BJ (cell line): ENCODE data around the gene APBB2. TPM values are rescaled to one million over a fixed set of nuclear protein-coding genes. Genes with fewer than 3 reads are reported as not detected.

Source experiments
- CTCF ChIA-PET: fragments of 350-600 bp; formaldehyde crosslinking; extraction: SDS; loops from one replicate; lab custom pipeline; 2021; ENCODE audit warnings: antibody characterized with exemption, inconsistent platforms; lab: Yijun Ruan, JAX
- POLR2A ChIA-PET: fragments of 300-600 bp; sonication (Branson Sonifier 250); formaldehyde crosslinking; extraction: SDS; loops from one replicate; lab custom pipeline; 2021; ENCODE audit warnings: antibody characterized with exemption; lab: Charles Lee
- DNase-seq: peaks from one replicate; pipeline ENCODE4 v3.0.0-alpha.2; 2011; ENCODE audit warnings: low read depth
- H3K27me3 ChIP-seq: 2 replicates; pipeline ENCODE4 v1.6.0; 2011; ENCODE audit warnings: low read length; ENCODE audit not compliant: control insufficient read depth, insufficient read depth
- H3K36me3 ChIP-seq: 2 replicates; pipeline ENCODE4 v1.5.1; 2011; ENCODE audit warnings: low read length; ENCODE audit not compliant: control insufficient read depth, insufficient read depth
- H3K4me3 ChIP-seq: 2 replicates; pipeline ENCODE4 v1.5.1; 2011; ENCODE audit warnings: low read depth, mild to moderate bottlenecking, control low read depth, low read length
- polyA plus RNA-seq: library from polyadenylated mRNA; depleted of rRNA; stranded (reverse); fragments of >200 nt; gene quantifications from 2 replicates; pipeline ENCODE4 v1.2.3, GENCODE V29; 2011
- TF ChIP-seq, protein P1 (sequence below): IDR thresholded peaks from 2 replicates; pipeline ENCODE4 v1.5.1; 2011; ENCODE audit warnings: low read depth, mild to moderate bottlenecking, control low read depth, inconsistent platforms, low read length, moderate library complexity; ENCODE audit not compliant: insufficient read depth

The APBB2 gene
- polyA plus RNA-seq, 1 experiment: 50.3 TPM

DNA sequence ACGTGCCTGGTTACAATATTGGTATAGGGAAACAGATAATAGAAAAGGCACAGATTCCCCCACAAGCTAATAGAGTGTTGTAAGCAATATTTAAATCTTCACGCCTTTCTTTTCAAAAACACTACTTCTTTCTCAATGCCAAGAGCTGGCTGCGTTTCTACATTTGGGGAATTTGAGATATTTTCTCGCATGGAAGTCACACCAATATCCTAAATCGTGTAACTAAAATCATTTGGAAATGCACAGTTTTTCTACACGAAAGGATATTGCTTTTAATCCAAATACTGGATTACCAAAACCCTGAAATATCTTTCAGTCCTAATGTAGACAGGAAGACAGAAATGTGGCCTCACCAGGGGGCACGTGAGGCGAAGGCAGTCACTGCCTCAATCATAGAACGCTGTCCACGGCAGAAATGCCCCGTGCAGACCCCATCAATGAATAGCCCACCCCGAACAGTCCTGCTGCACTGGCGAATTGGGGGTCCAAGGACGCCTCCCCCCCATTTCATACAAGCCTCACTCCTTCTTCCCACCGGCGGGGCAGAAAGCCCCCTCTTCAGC is 358.0 kb downstream of the APBB2 start:
- no peak for DNase-seq
- H3K4me3 ChIP-seq: no peak overlapping the region
- TF ChIP-seq, protein P1, sequence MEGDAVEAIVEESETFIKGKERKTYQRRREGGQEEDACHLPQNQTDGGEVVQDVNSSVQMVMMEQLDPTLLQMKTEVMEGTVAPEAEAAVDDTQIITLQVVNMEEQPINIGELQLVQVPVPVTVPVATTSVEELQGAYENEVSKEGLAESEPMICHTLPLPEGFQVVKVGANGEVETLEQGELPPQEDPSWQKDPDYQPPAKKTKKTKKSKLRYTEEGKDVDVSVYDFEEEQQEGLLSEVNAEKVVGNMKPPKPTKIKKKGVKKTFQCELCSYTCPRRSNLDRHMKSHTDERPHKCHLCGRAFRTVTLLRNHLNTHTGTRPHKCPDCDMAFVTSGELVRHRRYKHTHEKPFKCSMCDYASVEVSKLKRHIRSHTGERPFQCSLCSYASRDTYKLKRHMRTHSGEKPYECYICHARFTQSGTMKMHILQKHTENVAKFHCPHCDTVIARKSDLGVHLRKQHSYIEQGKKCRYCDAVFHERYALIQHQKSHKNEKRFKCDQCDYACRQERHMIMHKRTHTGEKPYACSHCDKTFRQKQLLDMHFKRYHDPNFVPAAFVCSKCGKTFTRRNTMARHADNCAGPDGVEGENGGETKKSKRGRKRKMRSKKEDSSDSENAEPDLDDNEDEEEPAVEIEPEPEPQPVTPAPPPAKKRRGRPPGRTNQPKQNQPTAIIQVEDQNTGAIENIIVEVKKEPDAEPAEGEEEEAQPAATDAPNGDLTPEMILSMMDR: no peak
- POLR2A ChIA-PET: no interaction called here
- CTCF ChIA-PET: no interaction called here
- H3K36me3 ChIP-seq: no peaks in the 10 kb centered on the region
- no peaks in the 10 kb centered on the region for H3K27me3 ChIP-seq

DNA sequence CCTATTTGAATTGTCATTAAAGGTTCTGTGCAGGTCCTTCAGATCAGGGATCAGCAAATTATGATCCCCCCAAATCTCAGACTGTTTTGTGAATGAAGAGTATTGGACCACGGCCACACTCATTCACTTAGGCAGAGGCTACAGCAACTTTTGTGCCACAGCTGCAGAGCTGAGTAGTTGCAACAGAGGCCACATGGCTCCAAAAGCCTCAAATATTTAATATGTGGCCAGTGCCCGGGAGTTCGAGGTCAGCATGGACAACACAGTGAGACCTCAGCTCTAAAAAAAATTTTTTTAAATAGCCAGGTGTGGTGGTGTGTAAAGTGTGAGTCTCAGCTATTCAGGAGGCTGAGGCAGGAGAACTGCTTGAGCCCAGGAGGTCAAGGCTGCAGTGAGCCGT is 363.8 kb downstream of the APBB2 start:
- TF ChIP-seq, protein P1: no peak
- no peak overlapping the region for H3K4me3 ChIP-seq
- no peak for DNase-seq
- CTCF ChIA-PET: interaction anchor here (2.2 kb wide), 1 partner anchor 10 kb away, joined by 7 read pairs; no protein-coding TSS in a partner anchor
- POLR2A ChIA-PET: no interaction called here
- 0 out of 2 replicates have a peak, but pooled peaks cover 2% of the 10 kb centered on the region for H3K36me3 ChIP-seq
- H3K27me3 ChIP-seq: no peaks in the 10 kb centered on the region

DNA sequence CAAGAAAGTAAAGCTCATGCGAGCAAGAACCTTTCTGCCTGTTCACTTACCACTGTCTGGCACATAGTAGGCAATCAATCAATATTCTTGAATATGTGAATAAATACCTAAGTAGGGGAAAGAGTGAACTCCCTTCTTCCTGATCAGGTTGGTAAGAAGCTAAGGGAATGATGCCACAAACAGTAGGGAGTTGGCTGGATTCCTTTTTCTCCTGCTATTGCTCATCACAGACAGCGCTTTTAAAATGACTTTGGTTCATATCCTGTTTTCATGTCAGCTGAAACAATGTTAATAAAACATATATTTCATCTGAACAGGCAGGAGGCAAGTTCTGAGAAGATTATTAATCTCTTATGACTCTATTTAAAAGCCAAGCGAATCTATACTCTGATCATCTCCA is 365.4 kb downstream of the APBB2 start:
- POLR2A ChIA-PET: no interaction called here
- TF ChIP-seq, protein P1: no peak
- CTCF ChIA-PET: interaction anchor here (0.7 to 2.2 kb wide), 5 partner anchors 8 to 76 kb away, joined by 3 to 7 read pairs (median 4); no protein-coding TSS in a partner anchor

DNA sequence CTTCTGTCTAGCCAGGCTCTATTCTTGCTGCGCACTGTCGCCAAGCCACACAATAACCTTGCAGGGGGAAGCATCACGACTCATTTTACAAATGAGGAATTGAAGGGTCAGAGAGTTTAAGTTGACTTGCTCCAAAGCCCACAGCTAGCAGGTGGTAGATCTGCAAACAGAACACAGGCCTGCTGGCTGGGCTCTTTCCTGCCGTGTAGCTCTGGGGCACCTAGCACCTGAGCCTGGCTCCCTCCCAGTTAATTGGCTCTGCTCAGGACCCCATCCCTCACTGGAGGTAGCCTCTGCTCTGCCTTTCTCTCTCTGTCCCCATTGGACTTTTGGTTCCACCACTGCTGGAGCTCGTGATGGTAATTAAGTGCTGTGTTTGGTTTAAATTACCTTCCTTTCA is 366.1 kb downstream of the APBB2 start:
- POLR2A ChIA-PET: interaction anchor here (0.6 kb wide), 1 partner anchor 18 kb away, joined by 3 read pairs; no protein-coding TSS in a partner anchor
- peaks cover 3% of the 10 kb centered on the region; the same call in 1 of the 2 replicates for H3K36me3 ChIP-seq
- DNase-seq: no peak
- CTCF ChIA-PET: interaction anchor here (1.1 to 1.4 kb wide), 2 partner anchors 77 to 78 kb away, joined by 3 to 4 read pairs; no protein-coding TSS in a partner anchor
- TF ChIP-seq, protein P1: no peak
- no peak overlapping the region for H3K4me3 ChIP-seq
- H3K27me3 ChIP-seq: no peaks in the 10 kb centered on the region

More for the DNA sequence above, 365.4 kb downstream of the APBB2 start:
- Histone ChIP-seq H3K36me3 (peaks cover 3% of the 10 kb centered on the region; the same call in 1 of the 2 replicates), H3K27me3 (no peaks in the 10 kb centered on the region), H3K4me3 (no peak overlapping the region)
- DNase-seq: no peak

DNA sequence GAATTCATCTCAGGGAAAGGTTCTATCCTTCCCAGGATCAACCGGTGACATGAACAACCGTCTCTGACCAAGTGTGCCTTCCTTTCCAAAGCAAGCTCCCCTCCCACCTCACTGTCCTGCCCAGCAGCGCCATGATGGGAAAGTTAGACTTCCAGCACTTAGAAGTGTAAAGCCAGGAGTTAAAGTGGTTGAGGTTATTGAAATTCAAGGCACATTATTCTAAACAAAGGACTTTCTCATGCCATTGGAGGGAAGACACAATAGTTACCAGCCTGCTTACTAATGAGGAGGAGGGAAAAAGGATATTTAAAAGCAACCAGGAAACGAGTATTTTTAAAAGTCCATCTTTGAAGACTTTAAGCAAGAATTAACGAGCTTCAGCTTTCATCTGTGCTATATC is 367.8 kb downstream of the APBB2 start:
- Histone ChIP-seq H3K4me3 (no peak overlapping the region), H3K27me3 (no peaks in the 10 kb centered on the region), H3K36me3 (peaks cover 3% of the 10 kb centered on the region; the same call in 1 of the 2 replicates)
- TF ChIP-seq, protein P1: no peak
- no peak for DNase-seq
- ChIA-PET POLR2A (no interaction called here), CTCF (interaction anchor here (1.3 kb wide), 1 partner anchor 14 kb away, joined by 3 read pairs; no protein-coding TSS in a partner anchor)
